Measurements from ENCODE around the gene NKD1. TPM values are rescaled to one million over a fixed set of nuclear protein-coding genes. Genes with fewer than 3 reads are reported as not detected.

Gene NKD1
- total and polyA plus RNA-seq, 2 of the 8 experiments (the other 6 are each of a cell fraction or from before 2014, with no cell fraction given), result 0.70 to 4.5 TPM

- TF ChIP-seq POLR2AphosphoS5 (IDR thresholded peaks at IDR 0.05; ENCODE audit: low read depth, low read length) (no peak), GABPA (IDR thresholded peaks at IDR 0.05; ENCODE audit: borderline replicate concordance, insufficient read depth, low read length) (no peak)
These were observed 82.3 kb downstream of the NKD1 start (continued) for GRCh38 chr16:50630394-50631020.

All from H1 (cell line).